ENCODE measurements around the gene OPTC.

Gene OPTC

DNA sequence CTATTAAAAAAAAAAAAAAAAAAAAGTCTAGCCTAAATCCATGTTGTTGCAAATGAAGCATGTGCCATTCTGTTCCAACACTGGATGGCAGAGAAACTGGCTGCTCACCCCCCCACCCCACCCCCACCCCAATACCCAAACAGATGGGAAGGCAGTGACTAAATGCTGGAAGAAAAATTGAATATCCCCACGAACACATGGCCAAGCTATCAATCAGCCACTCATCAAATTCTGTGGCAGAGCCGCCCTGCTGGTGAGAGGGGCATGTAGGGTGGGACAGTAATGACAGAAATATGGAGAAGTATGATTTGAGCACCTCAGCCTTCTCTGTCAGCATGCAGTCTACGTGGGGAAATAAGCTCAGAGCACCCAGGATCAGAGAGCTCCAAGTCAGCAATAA, 34.1 kb downstream of the OPTC start (continued):
- TF ChIP-seq ZNF26 (tag by site-specific recombination; IDR thresholded peaks at IDR 0.05) = no peak
- TF ChIP-seq ZBTB7A (tag by site-specific recombination; IDR thresholded peaks at IDR 0.05; ENCODE audit: low read depth) = no peak
- TF ChIP-seq ZNF600 (tag by site-specific recombination; IDR thresholded peaks at IDR 0.05) = no peak
- TF ChIP-seq ZNF501 (tag by site-specific recombination; IDR thresholded peaks at IDR 0.05) = no peak

- TF ChIP-seq ZNF560 (tag by site-specific recombination; IDR thresholded peaks at IDR 0.05; ENCODE audit: borderline replicate concordance) (no peak), PBX3 (CRISPR knock-in tag; IDR thresholded peaks at IDR 0.05) (no peak), PRDM10 (tag by site-specific recombination; IDR thresholded peaks at IDR 0.05) (no peak)
- Histone ChIP-seq H3K9me3 (ENCODE audit: control insufficient read depth, insufficient read depth, low read depth, low read length) (no peaks in the 10 kb centered on the region), H3K4me3 (ENCODE audit: low read depth, low read length) (no peak overlapping the region), H3K27ac (ENCODE audit: extremely low read depth, low read depth, low read length) (no peak overlapping the region), H3K36me3 (ENCODE audit: control insufficient read depth in 2 of 2, insufficient read depth in 1 of 2, low read length in 2 of 2) (no peaks in the 10 kb centered on the region), H3K4me1 (ENCODE audit: control insufficient read depth, insufficient read depth, low read length) (no peaks in the 10 kb centered on the region)
- ChIA-PET POLR2A (no interaction called here), CTCF (no interaction called here)
These were observed 35.3 kb downstream of the OPTC start for GRCh38 chr1:203528976-203529835.

DNA sequence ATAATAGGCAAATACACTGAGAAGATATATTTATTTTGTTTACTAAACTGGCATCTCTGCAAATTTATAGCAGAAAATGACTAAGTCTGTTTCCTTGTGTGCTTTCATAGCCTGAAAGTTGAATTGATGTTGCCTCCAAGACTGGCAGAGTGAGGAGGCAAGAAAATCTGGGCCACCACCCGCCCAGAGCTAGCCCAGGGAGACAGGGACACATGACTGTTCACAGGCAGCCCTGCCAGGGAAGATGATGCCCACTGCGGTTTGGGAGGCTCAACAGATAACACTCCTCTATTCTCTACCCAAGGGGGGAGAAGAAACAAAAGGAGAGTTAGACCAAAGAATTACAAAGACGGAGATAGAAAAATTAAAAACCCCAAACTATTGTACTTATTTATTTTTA, 37.1 kb downstream of the OPTC start:
- Histone ChIP-seq H3K9me3 (ENCODE audit: control insufficient read depth, insufficient read depth, low read depth, low read length) (no peaks in the 10 kb centered on the region), H3K27ac (ENCODE audit: extremely low read depth, low read depth, low read length) (no peak overlapping the region), H3K4me3 (ENCODE audit: low read depth, low read length) (no peak overlapping the region), H3K36me3 (ENCODE audit: control insufficient read depth in 2 of 2, insufficient read depth in 1 of 2, low read length in 2 of 2) (no peaks in the 10 kb centered on the region), H3K4me1 (ENCODE audit: control insufficient read depth, insufficient read depth, low read length) (no peaks in the 10 kb centered on the region)
- CTCF ChIA-PET = no interaction called here
- POLR2A ChIA-PET = no interaction called here
- TF ChIP-seq ZNF174 (tag by site-specific recombination; IDR thresholded peaks at IDR 0.05) (no peak), ZNF768 (tag by site-specific recombination; IDR thresholded peaks at IDR 0.05) (no peak), ZNF169 (tag by site-specific recombination; IDR thresholded peaks at IDR 0.05) (no peak), OSR2 (tag by site-specific recombination; IDR thresholded peaks at IDR 0.05) (no peak), ZNF677 (tag by site-specific recombination; IDR thresholded peaks at IDR 0.05) (no peak), ZNF10 (tag by site-specific recombination; IDR thresholded peaks at IDR 0.05) (no peak), HOXC10 (CRISPR knock-in tag; IDR thresholded peaks at IDR 0.05) (no peak), ZNF239 (tag by site-specific recombination; IDR thresholded peaks at IDR 0.05) (no peak), ZBTB26 (tag by site-specific recombination; optimal IDR thresholded peaks at IDR 0.05) (no peak), KLF17 (tag by site-specific recombination; IDR thresholded peaks at IDR 0.05) (no peak), BCL11B (tag by site-specific recombination; IDR thresholded peaks at IDR 0.05; ENCODE audit: low read depth) (no peak), ZNF707 (tag by site-specific recombination; IDR thresholded peaks at IDR 0.05) (no peak)
- TF ChIP-seq, protein P1, sequence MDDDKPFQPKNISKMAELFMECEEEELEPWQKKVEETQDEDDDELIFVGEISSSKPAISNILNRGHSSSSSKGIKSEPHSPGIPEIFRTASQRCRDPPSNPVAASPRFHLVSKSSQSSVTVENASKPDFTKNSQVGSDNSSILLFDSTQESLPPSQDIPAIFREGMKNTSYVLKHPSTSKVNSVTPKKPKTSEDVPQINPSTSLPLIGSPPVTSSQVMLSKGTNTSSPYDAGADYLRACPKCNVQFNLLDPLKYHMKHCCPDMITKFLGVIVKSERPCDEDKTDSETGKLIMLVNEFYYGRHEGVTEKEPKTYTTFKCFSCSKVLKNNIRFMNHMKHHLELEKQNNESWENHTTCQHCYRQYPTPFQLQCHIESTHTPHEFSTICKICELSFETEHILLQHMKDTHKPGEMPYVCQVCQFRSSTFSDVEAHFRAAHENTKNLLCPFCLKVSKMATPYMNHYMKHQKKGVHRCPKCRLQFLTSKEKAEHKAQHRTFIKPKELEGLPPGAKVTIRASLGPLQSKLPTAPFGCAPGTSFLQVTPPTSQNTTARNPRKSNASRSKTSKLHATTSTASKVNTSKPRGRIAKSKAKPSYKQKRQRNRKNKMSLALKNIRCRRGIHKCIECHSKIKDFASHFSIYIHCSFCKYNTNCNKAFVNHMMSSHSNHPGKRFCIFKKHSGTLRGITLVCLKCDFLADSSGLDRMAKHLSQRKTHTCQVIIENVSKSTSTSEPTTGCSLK (tag by site-specific recombination; IDR thresholded peaks at IDR 0.05) = no peak
